ENCODE data around the gene GDPD4. TPM values are rescaled to one million over a fixed set of nuclear protein-coding genes. Genes with fewer than 3 reads are reported as not detected.

Gene GDPD4
- total RNA-seq, 1 experiment from 2014 or later = not detected

GRCh38 chr11:77180346-77180745 is 121.1 kb downstream of the GDPD4 start:
- no peak for TF ChIP-seq ELF1 (IDR thresholded peaks at IDR 0.05; ENCODE audit: borderline replicate concordance, low read depth)
- TF ChIP-seq CTCF (IDR thresholded peaks at IDR 0.05 in 2 of 3, conservative IDR thresholded peaks at IDR 0.05 in 1 of 3; ENCODE audit: borderline replicate concordance in 1 of 3, insufficient read depth in 1 of 3, low read depth in 2 of 3, low read length in 2 of 3) = no peak
- TF ChIP-seq RAD21 (IDR thresholded peaks at IDR 0.05; ENCODE audit: low read depth) = no peak
- TF ChIP-seq POLR2AphosphoS5 (IDR thresholded peaks at IDR 0.05; ENCODE audit: low read depth, low read length) = no peak
- no peak for TF ChIP-seq SIN3A (IDR thresholded peaks at IDR 0.05; ENCODE audit: low read depth)
- TF ChIP-seq YY1 (IDR thresholded peaks at IDR 0.05; ENCODE audit: extremely low read depth, insufficient replicate concordance, low read depth, low read length) = no peak
- TF ChIP-seq SRF (IDR thresholded peaks at IDR 0.05; ENCODE audit: low read depth) = no peak
- no peak for TF ChIP-seq MAX (IDR thresholded peaks at IDR 0.05)
- TF ChIP-seq POLR2A (IDR thresholded peaks at IDR 0.05; ENCODE audit: borderline replicate concordance, extremely low read depth, insufficient read depth, insufficient read length) = no peak
- TF ChIP-seq ZNF274 (IDR thresholded peaks at IDR 0.05; ENCODE audit: low read depth, low read length) = no peak
- no peak for TF ChIP-seq ATF3 (IDR thresholded peaks at IDR 0.05)
- TF ChIP-seq ZFX (IDR thresholded peaks at IDR 0.05) = no peak
- TF ChIP-seq JUND (IDR thresholded peaks at IDR 0.05) = no peak
- TF ChIP-seq CEBPB (IDR thresholded peaks at IDR 0.05; ENCODE audit: low read depth) = no peak
- no peaks in the 10 kb centered on the region for H4K20me1 ChIP-seq (ENCODE audit: insufficient read depth)
- POLR2A ChIA-PET = no interaction called here
- H3K9me3 ChIP-seq (ENCODE audit: control insufficient read depth in 1 of 2, insufficient read depth in 1 of 2, low read depth in 1 of 2, low read length in 2 of 2) = no peaks in the 10 kb centered on the region
- RAD21 ChIA-PET (ENCODE audit: low non-redundant PET in 1 of 2, low total read pairs in 2 of 2, uncharacterized antibody in 2 of 2, unreplicated experiment in 2 of 2) = no interaction called here
- H3K27ac ChIP-seq (ENCODE audit: low read depth, low read length) = no peak overlapping the region
- ATAC-seq (no peak), DNase-seq (ENCODE audit: low read depth, low spot score) (no peak)
- intact Hi-C loops (cut with micrococcal nuclease) = loop anchor here (10.0 kb wide), 1 partner anchor 256 kb away; no protein-coding TSS in a partner anchor
- BruUV-seq (replicated peaks) = no TSS peak
- H3K36me3 ChIP-seq (ENCODE audit: control insufficient read depth in 1 of 2, insufficient read depth in 2 of 2, low read length in 2 of 2) = no peaks in the 10 kb centered on the region
- H3K4me3 ChIP-seq (replicated peaks in 1 of 2; ENCODE audit: low read depth in 1 of 2, low read length in 2 of 2) = no peak overlapping the region
- H3K9ac ChIP-seq (ENCODE audit: low read length) = no peak overlapping the region
- CTCF ChIA-PET = no interaction called here
- no peaks in the 10 kb centered on the region for H3K9me2 ChIP-seq (ENCODE audit: insufficient read depth)
- H3K4me1 ChIP-seq (ENCODE audit: control insufficient read depth in 1 of 2, insufficient read depth in 2 of 2, low read length in 2 of 2) = no peaks in the 10 kb centered on the region
- no peaks in the 10 kb centered on the region for H3K79me2 ChIP-seq (ENCODE audit: insufficient read depth, low read length)
- no peaks in the 10 kb centered on the region for H3K27me3 ChIP-seq (ENCODE audit: insufficient read depth, low read length)
- H2AFZ ChIP-seq (ENCODE audit: low read depth, low read length, poor library complexity, severe bottlenecking) = no peak overlapping the region
- no peak overlapping the region for H3K4me2 ChIP-seq (ENCODE audit: low read length)
